Astrocyte (in vitro differentiated cells and primary cell): ENCODE measurements around the gene RNF138.

Experiments
- EZH2 ChIP-seq: IDR thresholded peaks from 2 replicates; pipeline ENCODE4 v1.6.1; 2012; ENCODE audit warnings: mild to moderate bottlenecking, low read length, inconsistent platforms; ENCODE audit not compliant: insufficient read depth
- TF ChIP-seq, protein P1 (sequence below): IDR thresholded peaks from 2 replicates; pipeline ENCODE4 v1.5.1; 2011; ENCODE audit warnings: low read depth, mild to moderate bottlenecking, inconsistent platforms, low read length, moderate library complexity; ENCODE audit not compliant: insufficient read depth

DNA sequence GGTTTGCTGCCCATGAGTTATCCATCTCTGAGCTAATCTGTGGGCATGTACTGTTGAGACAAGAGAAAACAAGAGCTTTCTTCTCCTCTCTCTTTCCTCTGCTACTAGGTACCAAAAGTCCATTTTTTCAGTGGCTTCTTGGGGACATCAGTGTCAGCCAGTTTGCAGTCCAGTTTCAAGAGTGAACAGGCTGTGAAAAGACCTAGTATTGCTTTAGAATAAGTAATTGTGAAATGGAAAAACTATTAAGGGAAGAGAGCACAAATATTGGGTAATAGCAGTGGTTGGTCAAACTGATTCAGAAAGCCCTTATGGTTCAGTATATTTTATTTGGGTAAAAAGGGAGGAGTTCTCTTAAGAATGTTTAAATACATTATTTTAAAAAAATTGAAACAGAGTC is 65.2 kb downstream of the RNF138 start:
- TF ChIP-seq, protein P1, sequence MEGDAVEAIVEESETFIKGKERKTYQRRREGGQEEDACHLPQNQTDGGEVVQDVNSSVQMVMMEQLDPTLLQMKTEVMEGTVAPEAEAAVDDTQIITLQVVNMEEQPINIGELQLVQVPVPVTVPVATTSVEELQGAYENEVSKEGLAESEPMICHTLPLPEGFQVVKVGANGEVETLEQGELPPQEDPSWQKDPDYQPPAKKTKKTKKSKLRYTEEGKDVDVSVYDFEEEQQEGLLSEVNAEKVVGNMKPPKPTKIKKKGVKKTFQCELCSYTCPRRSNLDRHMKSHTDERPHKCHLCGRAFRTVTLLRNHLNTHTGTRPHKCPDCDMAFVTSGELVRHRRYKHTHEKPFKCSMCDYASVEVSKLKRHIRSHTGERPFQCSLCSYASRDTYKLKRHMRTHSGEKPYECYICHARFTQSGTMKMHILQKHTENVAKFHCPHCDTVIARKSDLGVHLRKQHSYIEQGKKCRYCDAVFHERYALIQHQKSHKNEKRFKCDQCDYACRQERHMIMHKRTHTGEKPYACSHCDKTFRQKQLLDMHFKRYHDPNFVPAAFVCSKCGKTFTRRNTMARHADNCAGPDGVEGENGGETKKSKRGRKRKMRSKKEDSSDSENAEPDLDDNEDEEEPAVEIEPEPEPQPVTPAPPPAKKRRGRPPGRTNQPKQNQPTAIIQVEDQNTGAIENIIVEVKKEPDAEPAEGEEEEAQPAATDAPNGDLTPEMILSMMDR = no peak
- no peak for TF ChIP-seq EZH2
